ENCODE measurements around the gene TSHZ1.

DNA sequence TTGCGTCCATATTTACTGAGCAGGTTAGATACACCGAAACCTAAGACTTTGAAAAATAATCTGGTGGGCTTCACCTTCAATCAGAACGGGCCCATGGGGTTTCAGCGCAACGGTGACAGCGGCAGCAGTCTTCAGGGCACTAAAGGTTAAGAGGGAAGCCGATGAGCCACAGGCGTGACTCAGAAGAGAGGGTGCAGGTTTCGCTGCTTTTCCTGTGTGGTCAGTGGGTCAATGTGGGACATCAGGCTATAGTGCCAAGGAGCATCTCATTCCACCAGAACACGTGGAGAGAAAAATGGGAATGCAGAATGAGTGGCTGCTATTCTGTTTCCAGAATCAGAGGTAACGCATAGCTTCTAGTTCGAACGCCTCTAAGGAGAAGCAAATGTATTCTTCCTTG is 10.5 kb upstream of the TSHZ1 start:
- TF ChIP-seq CTCF (conservative IDR thresholded peaks at IDR 0.05; ENCODE audit: low read length) (no peak), EZH2phosphoT487 (IDR thresholded peaks at IDR 0.05; ENCODE audit: borderline replicate concordance) (no peak)
